HEK293 (cell line): ENCODE results near the gene COL19A1.
A peak's percentile ranks its signal among the peaks of the same experiment; 100 is the strongest.

Source experiments
- FEZF1 ChIP-seq: fragments of 450-650 bp; formaldehyde crosslinking; IDR thresholded peaks from 2 replicates; pipeline ENCODE4 v1.5.1; 2016; ENCODE audit warnings: missing biosample characterization, missing genetic modification characterization
- GLI4 ChIP-seq: fragments of 450-650 bp; formaldehyde crosslinking; IDR thresholded peaks from 2 replicates; pipeline ENCODE4 v1.5.1; 2016; ENCODE audit warnings: missing biosample characterization, missing genetic modification characterization
- HOXA7 ChIP-seq: sonication (generic); formaldehyde crosslinking; IDR thresholded peaks from 2 replicates; pipeline ENCODE4 v1.8.1; 2022; ENCODE audit warnings: missing genetic modification reagents, borderline replicate concordance
- HOXC10 ChIP-seq: sonication (generic); formaldehyde crosslinking; IDR thresholded peaks from 2 replicates; pipeline ENCODE4 v1.8.1; 2023; ENCODE audit warnings: mild to moderate bottlenecking, missing genetic modification reagents
- IKZF3 ChIP-seq: fragments of 450-650 bp; IDR thresholded peaks from 2 replicates; pipeline ENCODE4 v1.5.0; 2018; ENCODE audit warnings: missing biosample characterization, mild to moderate bottlenecking, missing genetic modification characterization, moderate library complexity
- KLF1 ChIP-seq: fragments of 450-650 bp; formaldehyde crosslinking; IDR thresholded peaks from 2 replicates; pipeline ENCODE4 v1.5.1; 2016; ENCODE audit warnings: missing biosample characterization, missing genetic modification characterization
- REPIN1 ChIP-seq: fragments of 450-650 bp; formaldehyde crosslinking; IDR thresholded peaks from 2 replicates; pipeline ENCODE4 v1.5.1; 2017; ENCODE audit warnings: missing biosample characterization, missing genetic modification characterization, low read depth
- ZEB2 ChIP-seq: fragments of 450-650 bp; formaldehyde crosslinking; IDR thresholded peaks from 2 replicates; pipeline ENCODE4 v1.5.1; 2016; ENCODE audit warnings: missing biosample characterization, missing genetic modification characterization
- ZNF10 ChIP-seq: fragments of 450-650 bp; formaldehyde crosslinking; IDR thresholded peaks from 2 replicates; pipeline ENCODE4 v1.5.1; 2017; ENCODE audit warnings: missing biosample characterization, missing genetic modification characterization
- ZNF114 ChIP-seq: fragments of 450-650 bp; formaldehyde crosslinking; IDR thresholded peaks from 2 replicates; pipeline ENCODE4 v1.5.0; 2017; ENCODE audit warnings: missing biosample characterization, missing genetic modification characterization
- ZNF132 ChIP-seq: fragments of 450-650 bp; formaldehyde crosslinking; IDR thresholded peaks from 2 replicates; pipeline ENCODE4 v1.5.1; 2017; ENCODE audit warnings: missing biosample characterization, missing genetic modification characterization, borderline replicate concordance
- ZNF133 ChIP-seq: fragments of 450-650 bp; formaldehyde crosslinking; IDR thresholded peaks from 2 replicates; pipeline ENCODE4 v1.5.1; 2016; ENCODE audit warnings: missing biosample characterization, missing genetic modification characterization
- ZNF169 ChIP-seq: fragments of 450-650 bp; formaldehyde crosslinking; IDR thresholded peaks from 2 replicates; pipeline ENCODE4 v1.5.1; 2016; ENCODE audit warnings: missing biosample characterization, missing genetic modification characterization
- ZNF184 ChIP-seq: fragments of 450-650 bp; IDR thresholded peaks from 2 replicates; pipeline ENCODE4 v1.5.1; 2018; ENCODE audit warnings: missing biosample characterization, mild to moderate bottlenecking, missing genetic modification characterization
- ZNF324 ChIP-seq: fragments of 450-650 bp; formaldehyde crosslinking; IDR thresholded peaks from 2 replicates; pipeline ENCODE4 v1.5.1; 2016; ENCODE audit warnings: missing biosample characterization, missing genetic modification characterization
- ZNF394 ChIP-seq: fragments of 450-650 bp; formaldehyde crosslinking; IDR thresholded peaks from 2 replicates; pipeline ENCODE4 v1.5.1; 2016; ENCODE audit warnings: missing biosample characterization, missing genetic modification characterization, mild to moderate bottlenecking, moderate library complexity, borderline replicate concordance
- ZNF48 ChIP-seq: fragments of 450-650 bp; formaldehyde crosslinking; IDR thresholded peaks from 2 replicates; pipeline ENCODE4 v1.5.1; 2016; ENCODE audit warnings: missing biosample characterization, missing genetic modification characterization
- ZNF501 ChIP-seq: fragments of 450-650 bp; formaldehyde crosslinking; IDR thresholded peaks from 2 replicates; pipeline ENCODE4 v1.5.1; 2016; ENCODE audit warnings: missing biosample characterization, missing genetic modification characterization
- ZNF561 ChIP-seq: fragments of 450-650 bp; IDR thresholded peaks from 2 replicates; pipeline ENCODE4 v1.5.1; 2018; ENCODE audit warnings: missing biosample characterization, missing genetic modification characterization, borderline replicate concordance
- ZNF571 ChIP-seq: fragments of 450-650 bp; formaldehyde crosslinking; IDR thresholded peaks from 2 replicates; pipeline ENCODE4 v1.5.0; 2017; ENCODE audit warnings: missing biosample characterization, missing genetic modification characterization
- ZNF610 ChIP-seq: fragments of 450-650 bp; formaldehyde crosslinking; IDR thresholded peaks from 2 replicates; pipeline ENCODE4 v1.5.1; 2016; ENCODE audit warnings: missing biosample characterization, missing genetic modification characterization, borderline replicate concordance
- ZNF626 ChIP-seq: fragments of 450-650 bp; sonication (Bioruptor Pico); formaldehyde crosslinking; IDR thresholded peaks from 2 replicates; pipeline ENCODE4 v1.5.1; 2018; ENCODE audit warnings: missing biosample characterization, missing genetic modification characterization, inconsistent platforms
- ZNF629 ChIP-seq: fragments of 450-650 bp; formaldehyde crosslinking; IDR thresholded peaks from 2 replicates; pipeline ENCODE4 v1.5.1; 2017; ENCODE audit warnings: missing biosample characterization, missing genetic modification characterization
- ZNF776 ChIP-seq: fragments of 450-650 bp; formaldehyde crosslinking; IDR thresholded peaks from 2 replicates; pipeline ENCODE4 v1.5.0; 2017; ENCODE audit warnings: missing biosample characterization, missing genetic modification characterization, borderline replicate concordance
- ZNF785 ChIP-seq: fragments of 450-650 bp; formaldehyde crosslinking; IDR thresholded peaks from 2 replicates; pipeline ENCODE4 v1.5.1; 2016; ENCODE audit warnings: missing biosample characterization, missing genetic modification characterization
- ZXDB ChIP-seq: fragments of 450-650 bp; formaldehyde crosslinking; IDR thresholded peaks from 2 replicates; pipeline ENCODE4 v1.5.1; 2016; ENCODE audit warnings: missing biosample characterization, missing genetic modification characterization
- TF ChIP-seq, protein P1 (sequence below): fragments of 450-650 bp; formaldehyde crosslinking; IDR thresholded peaks from 2 replicates; pipeline ENCODE4 v1.5.1; 2017; ENCODE audit warnings: missing biosample characterization, missing genetic modification characterization
- TF ChIP-seq, protein P2 (sequence below): fragments of 450-650 bp; formaldehyde crosslinking; IDR thresholded peaks from 2 replicates; pipeline ENCODE4 v1.5.1; 2016; ENCODE audit warnings: missing biosample characterization, missing genetic modification characterization
- TF ChIP-seq, protein P3 (sequence below): fragments of 450-650 bp; formaldehyde crosslinking; IDR thresholded peaks from 2 replicates; pipeline ENCODE4 v1.5.1; 2017; ENCODE audit warnings: missing biosample characterization, missing genetic modification characterization
- TF ChIP-seq, protein P4 (sequence below): IDR thresholded peaks from 2 replicates; pipeline ENCODE4 v1.6.1; 2011; ENCODE audit warnings: mild to moderate bottlenecking, low read depth, low read length, borderline replicate concordance
- TF ChIP-seq, protein P5 (sequence below): fragments of 450-650 bp; formaldehyde crosslinking; IDR thresholded peaks from 2 replicates; pipeline ENCODE4 v1.5.1; 2016; ENCODE audit warnings: missing biosample characterization, missing genetic modification characterization
- TF ChIP-seq, protein P6 (sequence below): fragments of 450-650 bp; formaldehyde crosslinking; IDR thresholded peaks from 2 replicates; pipeline ENCODE4 v1.5.1; 2016; ENCODE audit warnings: missing biosample characterization, missing genetic modification characterization

The COL19A1 gene

DNA sequence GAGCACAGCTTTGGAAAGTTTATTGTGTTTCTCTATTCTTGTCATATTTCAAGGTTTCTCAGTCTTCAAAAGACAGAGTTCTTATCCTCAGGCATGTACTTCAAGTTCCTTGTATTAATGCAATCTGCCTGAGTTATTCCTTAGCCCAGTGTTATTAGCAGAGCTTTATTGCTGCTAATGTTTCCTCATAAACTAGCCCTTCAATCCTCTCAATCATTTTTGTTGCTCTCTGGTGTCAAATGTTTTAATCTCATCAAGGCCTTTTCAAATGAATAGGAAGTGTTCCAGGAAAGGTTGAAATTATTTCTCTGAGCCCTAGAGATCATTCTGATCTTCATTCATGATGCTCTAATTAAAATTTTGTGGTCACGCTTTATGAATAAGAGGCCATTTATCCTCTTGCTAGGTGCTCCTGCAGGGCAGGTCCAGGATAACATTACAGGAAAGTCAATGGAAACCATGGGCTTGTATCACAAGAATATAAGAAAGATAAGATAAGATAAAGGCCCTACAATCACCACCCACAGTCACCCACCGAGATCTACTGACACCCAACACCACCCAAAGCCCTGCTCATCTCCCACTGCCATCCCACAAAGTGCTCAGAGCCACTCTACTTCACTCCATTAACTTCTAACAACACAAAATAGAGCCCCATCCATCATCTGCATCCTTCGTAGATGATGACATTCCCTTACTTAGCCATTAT lies 310.6 kb downstream of the COL19A1 start (continued):
- TF ChIP-seq ZNF776 (tag by site-specific recombination), result no peak
- peak; percentile 72 for TF ChIP-seq FEZF1 (tag by site-specific recombination)
- peak; percentile 56; the same call in 1 of the 2 replicates for TF ChIP-seq ZNF501
- no peak for TF ChIP-seq ZNF610
- TF ChIP-seq, protein P1, sequence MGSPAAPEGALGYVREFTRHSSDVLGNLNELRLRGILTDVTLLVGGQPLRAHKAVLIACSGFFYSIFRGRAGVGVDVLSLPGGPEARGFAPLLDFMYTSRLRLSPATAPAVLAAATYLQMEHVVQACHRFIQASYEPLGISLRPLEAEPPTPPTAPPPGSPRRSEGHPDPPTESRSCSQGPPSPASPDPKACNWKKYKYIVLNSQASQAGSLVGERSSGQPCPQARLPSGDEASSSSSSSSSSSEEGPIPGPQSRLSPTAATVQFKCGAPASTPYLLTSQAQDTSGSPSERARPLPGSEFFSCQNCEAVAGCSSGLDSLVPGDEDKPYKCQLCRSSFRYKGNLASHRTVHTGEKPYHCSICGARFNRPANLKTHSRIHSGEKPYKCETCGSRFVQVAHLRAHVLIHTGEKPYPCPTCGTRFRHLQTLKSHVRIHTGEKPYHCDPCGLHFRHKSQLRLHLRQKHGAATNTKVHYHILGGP (tag by site-specific recombination), result no peak
- no peak for TF ChIP-seq ZNF394 (tag by site-specific recombination)
- no peak for TF ChIP-seq ZNF133
- no peak for TF ChIP-seq ZEB2
- TF ChIP-seq, protein P2, sequence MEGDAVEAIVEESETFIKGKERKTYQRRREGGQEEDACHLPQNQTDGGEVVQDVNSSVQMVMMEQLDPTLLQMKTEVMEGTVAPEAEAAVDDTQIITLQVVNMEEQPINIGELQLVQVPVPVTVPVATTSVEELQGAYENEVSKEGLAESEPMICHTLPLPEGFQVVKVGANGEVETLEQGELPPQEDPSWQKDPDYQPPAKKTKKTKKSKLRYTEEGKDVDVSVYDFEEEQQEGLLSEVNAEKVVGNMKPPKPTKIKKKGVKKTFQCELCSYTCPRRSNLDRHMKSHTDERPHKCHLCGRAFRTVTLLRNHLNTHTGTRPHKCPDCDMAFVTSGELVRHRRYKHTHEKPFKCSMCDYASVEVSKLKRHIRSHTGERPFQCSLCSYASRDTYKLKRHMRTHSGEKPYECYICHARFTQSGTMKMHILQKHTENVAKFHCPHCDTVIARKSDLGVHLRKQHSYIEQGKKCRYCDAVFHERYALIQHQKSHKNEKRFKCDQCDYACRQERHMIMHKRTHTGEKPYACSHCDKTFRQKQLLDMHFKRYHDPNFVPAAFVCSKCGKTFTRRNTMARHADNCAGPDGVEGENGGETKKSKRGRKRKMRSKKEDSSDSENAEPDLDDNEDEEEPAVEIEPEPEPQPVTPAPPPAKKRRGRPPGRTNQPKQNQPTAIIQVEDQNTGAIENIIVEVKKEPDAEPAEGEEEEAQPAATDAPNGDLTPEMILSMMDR (tag by site-specific recombination), result no peak
- no peak for TF ChIP-seq KLF1 (tag by site-specific recombination)
- no peak for TF ChIP-seq ZNF629 (tag by site-specific recombination)
- TF ChIP-seq ZNF169 (tag by site-specific recombination), result no peak
- no peak for TF ChIP-seq IKZF3 (tag by site-specific recombination)
- TF ChIP-seq, protein P3, sequence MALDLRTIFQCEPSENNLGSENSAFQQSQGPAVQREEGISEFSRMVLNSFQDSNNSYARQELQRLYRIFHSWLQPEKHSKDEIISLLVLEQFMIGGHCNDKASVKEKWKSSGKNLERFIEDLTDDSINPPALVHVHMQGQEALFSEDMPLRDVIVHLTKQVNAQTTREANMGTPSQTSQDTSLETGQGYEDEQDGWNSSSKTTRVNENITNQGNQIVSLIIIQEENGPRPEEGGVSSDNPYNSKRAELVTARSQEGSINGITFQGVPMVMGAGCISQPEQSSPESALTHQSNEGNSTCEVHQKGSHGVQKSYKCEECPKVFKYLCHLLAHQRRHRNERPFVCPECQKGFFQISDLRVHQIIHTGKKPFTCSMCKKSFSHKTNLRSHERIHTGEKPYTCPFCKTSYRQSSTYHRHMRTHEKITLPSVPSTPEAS (tag by site-specific recombination), result no peak
- TF ChIP-seq, protein P4, sequence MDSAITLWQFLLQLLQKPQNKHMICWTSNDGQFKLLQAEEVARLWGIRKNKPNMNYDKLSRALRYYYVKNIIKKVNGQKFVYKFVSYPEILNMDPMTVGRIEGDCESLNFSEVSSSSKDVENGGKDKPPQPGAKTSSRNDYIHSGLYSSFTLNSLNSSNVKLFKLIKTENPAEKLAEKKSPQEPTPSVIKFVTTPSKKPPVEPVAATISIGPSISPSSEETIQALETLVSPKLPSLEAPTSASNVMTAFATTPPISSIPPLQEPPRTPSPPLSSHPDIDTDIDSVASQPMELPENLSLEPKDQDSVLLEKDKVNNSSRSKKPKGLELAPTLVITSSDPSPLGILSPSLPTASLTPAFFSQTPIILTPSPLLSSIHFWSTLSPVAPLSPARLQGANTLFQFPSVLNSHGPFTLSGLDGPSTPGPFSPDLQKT, result no peak
- TF ChIP-seq ZNF561 (tag by site-specific recombination), result no peak
- TF ChIP-seq, protein P5, sequence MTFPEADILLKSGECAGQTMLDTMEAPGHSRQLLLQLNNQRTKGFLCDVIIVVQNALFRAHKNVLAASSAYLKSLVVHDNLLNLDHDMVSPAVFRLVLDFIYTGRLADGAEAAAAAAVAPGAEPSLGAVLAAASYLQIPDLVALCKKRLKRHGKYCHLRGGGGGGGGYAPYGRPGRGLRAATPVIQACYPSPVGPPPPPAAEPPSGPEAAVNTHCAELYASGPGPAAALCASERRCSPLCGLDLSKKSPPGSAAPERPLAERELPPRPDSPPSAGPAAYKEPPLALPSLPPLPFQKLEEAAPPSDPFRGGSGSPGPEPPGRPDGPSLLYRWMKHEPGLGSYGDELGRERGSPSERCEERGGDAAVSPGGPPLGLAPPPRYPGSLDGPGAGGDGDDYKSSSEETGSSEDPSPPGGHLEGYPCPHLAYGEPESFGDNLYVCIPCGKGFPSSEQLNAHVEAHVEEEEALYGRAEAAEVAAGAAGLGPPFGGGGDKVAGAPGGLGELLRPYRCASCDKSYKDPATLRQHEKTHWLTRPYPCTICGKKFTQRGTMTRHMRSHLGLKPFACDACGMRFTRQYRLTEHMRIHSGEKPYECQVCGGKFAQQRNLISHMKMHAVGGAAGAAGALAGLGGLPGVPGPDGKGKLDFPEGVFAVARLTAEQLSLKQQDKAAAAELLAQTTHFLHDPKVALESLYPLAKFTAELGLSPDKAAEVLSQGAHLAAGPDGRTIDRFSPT (tag by site-specific recombination), result peak; percentile 70
- TF ChIP-seq ZNF785 (tag by site-specific recombination), result no peak
- no peak for TF ChIP-seq HOXA7 (CRISPR knock-in tag)
- TF ChIP-seq HOXC10 (CRISPR knock-in tag), result no peak
- TF ChIP-seq ZNF324, result no peak
- TF ChIP-seq ZNF184 (tag by site-specific recombination), result no peak
- no peak for TF ChIP-seq ZXDB (tag by site-specific recombination)
- no peak for TF ChIP-seq ZNF114 (tag by site-specific recombination)
- TF ChIP-seq ZNF626 (tag by site-specific recombination), result no peak
- no peak for TF ChIP-seq ZNF571 (tag by site-specific recombination)
- no peak for TF ChIP-seq ZNF132 (tag by site-specific recombination)
- TF ChIP-seq ZNF10, result no peak
- TF ChIP-seq REPIN1 (tag by site-specific recombination), result no peak
- TF ChIP-seq ZNF48 (tag by site-specific recombination), result no peak
- no peak for TF ChIP-seq GLI4 (tag by site-specific recombination)
- TF ChIP-seq, protein P6, sequence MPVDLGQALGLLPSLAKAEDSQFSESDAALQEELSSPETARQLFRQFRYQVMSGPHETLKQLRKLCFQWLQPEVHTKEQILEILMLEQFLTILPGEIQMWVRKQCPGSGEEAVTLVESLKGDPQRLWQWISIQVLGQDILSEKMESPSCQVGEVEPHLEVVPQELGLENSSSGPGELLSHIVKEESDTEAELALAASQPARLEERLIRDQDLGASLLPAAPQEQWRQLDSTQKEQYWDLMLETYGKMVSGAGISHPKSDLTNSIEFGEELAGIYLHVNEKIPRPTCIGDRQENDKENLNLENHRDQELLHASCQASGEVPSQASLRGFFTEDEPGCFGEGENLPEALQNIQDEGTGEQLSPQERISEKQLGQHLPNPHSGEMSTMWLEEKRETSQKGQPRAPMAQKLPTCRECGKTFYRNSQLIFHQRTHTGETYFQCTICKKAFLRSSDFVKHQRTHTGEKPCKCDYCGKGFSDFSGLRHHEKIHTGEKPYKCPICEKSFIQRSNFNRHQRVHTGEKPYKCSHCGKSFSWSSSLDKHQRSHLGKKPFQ (tag by site-specific recombination), result peak; percentile 26
